ENCODE measurements around the gene ANKEF1.
A peak's percentile ranks its signal among the peaks of the same experiment; 100 is the strongest.
"Not testable (repeated sequence)": the region's sequence is repeated elsewhere in the genome, so short reads cannot be mapped to it uniquely, and the experiment has no call there.

Gene ANKEF1

GRCh38 chr20:10034717-10035571 is at the start of gene ANKEF1:
Gene ANKEF1, plus strand, starts transcription at chr20:10034987. Its CDS starts 3,315 bp downstream, at chr20:10038302.
- DNase-seq = peak; percentile 78

GRCh38 chr20:9985281-9985680 is 49.5 kb upstream of the ANKEF1 start:
- DNase-seq = no peak

- no peak for DNase-seq
These were observed 49.0 kb upstream of the ANKEF1 start for GRCh38 chr20:9985773-9986172.

- DNase-seq = no peak
These were observed 45.6 kb upstream of the ANKEF1 start for GRCh38 chr20:9989066-9989724.

- DNase-seq = no peak
These were observed 41.6 kb upstream of the ANKEF1 start for GRCh38 chr20:9993137-9993536.

- DNase-seq = no peak
These were observed 40.1 kb upstream of the ANKEF1 start for GRCh38 chr20:9994676-9995075.

GRCh38 chr20:9995510-9996272 is 39.1 kb upstream of the ANKEF1 start:
- DNase-seq = no peak

GRCh38 chr20:9996944-9997343 is 37.8 kb upstream of the ANKEF1 start:
- no peak for DNase-seq

- DNase-seq = no peak
These were observed 35.1 kb upstream of the ANKEF1 start for GRCh38 chr20:9999645-10000044.

GRCh38 chr20:10002866-10003265 is 31.9 kb upstream of the ANKEF1 start:
- no peak for DNase-seq

GRCh38 chr20:10004900-10005299 is 29.9 kb upstream of the ANKEF1 start:
- DNase-seq = no peak

GRCh38 chr20:10005885-10006284 is 28.9 kb upstream of the ANKEF1 start:
- no peak for DNase-seq

GRCh38 chr20:10006447-10007090 is 28.2 kb upstream of the ANKEF1 start:
- DNase-seq = no peak

- DNase-seq = no peak
These were observed 27.6 kb upstream of the ANKEF1 start for GRCh38 chr20:10007158-10007557.

- DNase-seq = no peak
These were observed 27.0 kb upstream of the ANKEF1 start for GRCh38 chr20:10007747-10008146.

GRCh38 chr20:10012464-10012863 is 22.3 kb upstream of the ANKEF1 start:
- no peak for DNase-seq

- no peak for DNase-seq
These were observed 20.4 kb upstream of the ANKEF1 start for GRCh38 chr20:10014431-10014830.

- DNase-seq = no peak
These were observed 13.8 kb upstream of the ANKEF1 start for GRCh38 chr20:10020937-10021336.

- no peak for DNase-seq
These were observed 12.2 kb upstream of the ANKEF1 start for GRCh38 chr20:10022625-10023024.

- DNase-seq = no peak
These were observed 10.9 kb upstream of the ANKEF1 start for GRCh38 chr20:10023911-10024310.

- not testable (repeated sequence) for DNase-seq
These were observed 3.2 kb upstream of the ANKEF1 start for GRCh38 chr20:10031451-10032215.

- DNase-seq = not testable (repeated sequence)
These were observed 2.5 kb upstream of the ANKEF1 start for GRCh38 chr20:10032269-10032668.

Measured in left hindlimb (tissue), 1 donor.